Kasumi-1 (cell line): Measurements from ENCODE around the gene KRT84.
"Not testable (repeated sequence)": the region's sequence is repeated elsewhere in the genome, so short reads cannot be mapped to it uniquely, and the experiment has no call there.

ENCODE experiments used
- DNase-seq, 2 experiments: peaks; one replicate each; lab custom pipeline; 2025; lab: John Stamatoyannopoulos, UW

Gene KRT84

DNA sequence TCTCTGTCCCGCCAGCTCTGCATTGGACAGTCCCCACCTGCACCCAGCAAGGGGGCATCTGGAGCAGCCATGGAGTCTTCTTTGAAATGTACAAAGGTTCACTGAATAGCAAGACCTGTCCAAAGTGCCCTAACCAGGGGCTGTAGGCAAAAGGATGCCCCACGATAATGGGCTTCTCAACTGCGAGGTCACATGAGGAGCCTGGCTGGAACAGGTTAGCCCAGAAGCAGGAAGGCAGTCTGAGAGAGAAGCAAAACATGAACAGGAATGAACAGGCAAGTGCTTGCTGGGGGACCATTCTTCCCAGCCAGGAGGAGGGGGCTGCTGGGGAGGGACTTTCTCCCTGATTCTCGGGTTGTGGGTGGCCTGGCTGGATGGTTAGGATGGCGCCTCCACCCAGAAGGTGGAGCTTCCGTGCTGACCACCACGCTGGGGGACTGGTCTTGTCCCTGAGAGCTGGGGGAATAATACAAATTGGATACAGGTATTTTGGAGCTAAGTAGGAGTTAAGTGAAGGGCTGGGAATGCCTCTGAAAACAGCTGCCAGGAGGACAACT lies 25.3 kb downstream of the KRT84 start:
- no peak for DNase-seq

DNA sequence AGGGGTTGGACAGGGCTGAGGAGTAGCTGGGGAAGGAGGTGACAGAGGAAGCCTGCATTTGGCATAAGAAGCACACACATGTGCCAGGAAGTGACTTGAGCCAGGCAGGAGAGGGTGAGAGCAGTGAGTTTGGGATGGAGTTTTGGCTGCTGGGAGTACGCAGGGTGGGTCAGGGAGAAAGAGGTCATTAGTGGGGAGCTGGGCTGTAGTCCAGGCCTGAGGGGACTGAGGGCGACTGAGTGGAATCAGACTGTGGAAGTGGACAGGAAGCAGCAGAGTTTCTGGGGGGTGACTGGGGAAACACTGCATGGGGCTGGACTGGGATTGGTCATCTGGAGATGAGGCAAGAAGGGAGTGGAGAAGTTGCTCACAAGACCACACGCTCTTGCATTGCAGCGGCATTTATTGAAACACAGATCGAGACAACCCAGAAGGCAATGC lies 25.8 kb downstream of the KRT84 start:
- no peak for DNase-seq

DNA sequence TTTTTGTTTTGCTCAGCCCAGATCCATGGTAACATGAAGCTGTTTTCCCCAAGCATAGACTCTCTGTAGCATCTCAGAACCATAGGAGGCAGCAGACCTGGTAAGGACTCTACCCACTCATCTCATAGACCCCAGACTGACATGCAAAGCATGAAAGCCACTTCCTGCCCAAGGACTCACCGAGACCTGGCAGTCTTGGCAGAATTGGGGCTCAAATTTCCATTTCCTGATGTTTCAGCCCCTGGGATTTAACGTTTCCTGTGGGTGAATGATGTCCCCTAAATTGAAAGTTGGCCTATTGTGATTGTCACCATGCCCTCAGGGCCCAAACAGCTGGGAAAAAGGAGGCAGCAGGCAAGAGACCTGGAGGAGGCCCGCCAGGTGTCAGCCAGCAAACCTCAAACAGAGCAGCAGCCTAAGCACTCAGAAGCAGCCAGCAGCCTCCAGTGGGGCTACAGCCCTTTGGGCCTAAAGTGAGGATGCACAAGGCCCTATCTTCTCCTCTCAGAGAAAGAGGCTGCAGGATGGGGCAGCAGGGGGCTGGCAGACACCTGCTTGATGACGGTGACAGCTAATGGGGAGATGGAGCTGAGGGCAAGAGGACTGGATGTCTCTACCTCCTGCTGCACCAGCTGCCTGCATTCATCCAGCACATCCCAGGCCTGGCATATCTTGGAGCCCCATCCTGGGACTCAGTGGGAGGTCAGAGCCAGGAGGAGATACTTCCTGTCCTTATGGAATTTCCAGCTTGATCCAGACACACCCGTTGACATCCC lies 26.7 kb downstream of the KRT84 start:
- DNase-seq: no peak

DNA sequence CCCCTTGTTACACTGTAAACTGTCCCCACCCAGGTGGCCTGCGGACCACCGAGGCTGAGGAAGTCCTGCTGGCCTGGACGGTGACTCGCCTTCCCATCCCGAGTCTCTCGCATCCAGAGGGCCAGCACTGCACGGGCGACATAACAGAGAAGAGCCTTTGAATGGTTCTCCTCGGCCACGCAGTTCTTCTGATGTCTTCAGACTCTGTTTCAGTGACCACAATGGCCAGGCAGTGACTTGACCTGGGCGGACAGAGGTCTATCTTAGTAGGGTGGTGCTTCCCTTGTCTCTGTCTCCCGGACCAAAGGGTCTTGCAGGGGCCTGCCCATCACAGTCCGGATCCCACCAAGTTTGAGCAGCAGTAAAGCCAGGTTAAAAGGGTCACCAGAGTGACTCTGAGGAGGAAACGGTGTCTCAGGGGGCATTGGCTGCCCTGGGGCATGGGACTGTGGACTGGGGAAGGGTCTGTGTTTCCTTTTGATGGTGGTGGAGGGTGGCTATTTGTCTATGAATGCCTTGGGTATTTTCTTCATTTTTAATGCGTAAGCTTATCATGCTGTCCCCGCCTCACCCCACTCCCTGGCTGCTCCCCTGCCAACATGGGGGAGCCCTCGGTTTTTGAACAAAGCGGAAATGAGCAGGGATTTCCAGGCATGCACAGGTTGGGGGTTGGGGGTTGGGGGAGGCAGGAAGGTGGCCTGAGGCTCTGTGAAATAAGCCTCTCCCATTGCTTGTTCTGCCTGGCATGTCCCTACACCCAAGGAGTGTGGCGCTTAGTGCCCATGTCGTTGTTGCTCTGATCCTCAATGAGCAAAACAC lies 28.5 kb downstream of the KRT84 start:
- DNase-seq: no peak

DNA sequence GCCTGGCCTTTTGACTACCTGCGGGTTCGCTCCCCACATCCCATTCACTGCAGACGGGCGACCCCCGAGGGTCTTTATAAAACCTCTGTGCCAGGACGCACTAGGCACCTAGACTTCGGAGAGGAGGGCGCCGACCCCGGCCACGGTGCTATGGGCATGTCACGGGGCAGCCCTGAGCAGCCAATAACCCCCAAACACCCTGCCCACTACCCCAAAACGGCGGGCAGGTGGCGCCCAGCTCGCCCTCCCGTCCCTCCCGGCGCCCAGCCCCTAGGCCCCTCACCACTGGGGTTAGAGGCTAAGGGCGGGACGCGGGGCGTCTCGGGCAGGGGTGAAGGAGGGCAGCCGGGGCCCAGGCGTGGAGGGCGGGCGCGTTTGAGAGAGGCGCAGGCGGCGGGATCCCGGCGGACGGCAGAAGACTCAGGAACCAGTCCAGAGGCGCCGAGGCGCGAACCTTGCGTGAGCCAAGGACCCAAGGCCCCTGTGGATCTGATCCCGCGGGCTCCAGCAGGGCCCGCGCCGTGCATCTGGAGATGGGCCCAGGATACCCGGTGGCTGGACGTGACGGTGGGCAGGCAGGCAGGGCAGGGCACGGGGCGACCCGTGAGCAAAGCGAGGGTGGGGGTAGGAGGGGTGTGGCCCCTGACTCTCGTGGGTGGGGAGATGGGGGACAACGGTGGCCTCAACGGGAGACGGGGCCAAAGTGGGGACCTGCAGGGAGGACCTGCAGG lies 29.3 kb downstream of the KRT84 start:
- no peak for DNase-seq

DNA sequence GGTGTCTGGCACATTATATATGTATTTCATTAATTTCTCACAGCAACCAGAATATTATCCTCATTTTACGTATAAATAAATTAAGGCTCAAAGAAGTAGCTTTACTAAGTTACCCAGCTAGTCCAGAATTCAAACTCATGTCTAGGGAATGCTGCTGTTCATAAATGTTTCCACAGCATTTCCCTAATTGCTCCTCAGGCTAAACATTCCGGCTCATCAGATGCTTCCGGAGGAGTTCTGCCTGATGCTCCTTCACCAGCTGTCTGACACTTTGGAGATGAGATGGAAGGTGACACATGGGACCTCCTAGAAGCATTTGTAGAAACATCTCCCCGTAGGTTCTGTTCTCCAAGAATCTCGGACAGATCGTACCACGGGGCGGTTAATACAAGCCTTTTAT lies 30.3 kb downstream of the KRT84 start:
- DNase-seq: no peak

DNA sequence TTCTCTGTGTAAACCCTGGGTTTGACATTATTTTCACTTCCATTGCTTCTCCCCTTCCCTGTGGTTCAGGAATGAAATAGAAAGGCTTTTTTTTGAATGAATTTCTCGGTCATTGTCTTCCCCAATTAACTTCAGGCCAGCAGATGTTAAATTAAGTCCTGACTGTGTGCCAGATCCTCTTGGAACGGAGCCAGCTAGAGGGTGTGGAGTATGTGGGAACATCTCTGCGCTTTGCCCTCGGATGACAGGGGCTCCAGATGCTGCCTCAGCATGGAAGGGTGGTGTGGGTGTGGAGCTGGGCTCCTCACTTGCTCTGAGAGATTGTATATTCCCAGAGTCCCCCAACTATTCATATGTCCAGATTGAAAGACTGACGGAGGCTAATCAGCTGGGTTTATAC lies 31.3 kb downstream of the KRT84 start:
- no peak for DNase-seq

DNA sequence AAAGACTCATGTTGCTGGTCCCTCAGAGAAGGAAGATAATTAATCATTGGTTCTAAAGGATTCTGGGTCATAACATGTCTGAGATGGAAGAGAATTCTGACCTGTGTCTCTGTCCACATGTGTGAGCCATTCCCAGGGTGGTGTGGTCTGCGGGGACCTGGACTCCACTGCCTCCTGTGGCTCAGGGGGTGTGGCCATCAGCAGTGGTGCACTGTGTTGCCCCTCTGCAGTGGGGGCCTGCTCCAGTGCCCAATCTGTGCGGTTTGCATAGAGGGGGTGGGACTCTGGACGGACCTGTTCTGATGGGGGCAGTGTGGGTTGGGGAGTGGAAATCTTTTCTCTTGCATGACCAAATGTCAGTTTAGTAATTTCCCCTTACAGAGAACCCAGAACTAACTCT lies 31.7 kb downstream of the KRT84 start:
- DNase-seq: no peak

DNA sequence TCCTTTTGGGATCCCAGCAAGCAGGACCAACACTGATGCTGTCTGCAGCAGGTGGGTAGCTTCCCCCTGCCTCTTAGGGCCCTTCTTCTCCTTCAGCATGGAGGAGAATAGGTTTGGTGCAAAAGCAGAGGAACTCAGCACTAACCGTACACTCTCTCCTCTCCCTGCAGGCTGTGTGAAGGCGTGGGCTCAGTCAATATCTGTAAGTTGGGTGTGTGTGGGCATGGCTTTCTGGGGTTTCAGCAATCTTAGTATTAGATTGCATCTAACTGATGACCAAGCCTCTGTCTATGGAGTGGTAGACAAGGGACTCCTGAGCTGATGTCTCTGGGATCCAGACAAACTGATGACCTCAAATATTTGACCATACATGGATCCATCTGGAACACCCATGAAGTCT lies 32.5 kb downstream of the KRT84 start:
- DNase-seq: no peak

DNA sequence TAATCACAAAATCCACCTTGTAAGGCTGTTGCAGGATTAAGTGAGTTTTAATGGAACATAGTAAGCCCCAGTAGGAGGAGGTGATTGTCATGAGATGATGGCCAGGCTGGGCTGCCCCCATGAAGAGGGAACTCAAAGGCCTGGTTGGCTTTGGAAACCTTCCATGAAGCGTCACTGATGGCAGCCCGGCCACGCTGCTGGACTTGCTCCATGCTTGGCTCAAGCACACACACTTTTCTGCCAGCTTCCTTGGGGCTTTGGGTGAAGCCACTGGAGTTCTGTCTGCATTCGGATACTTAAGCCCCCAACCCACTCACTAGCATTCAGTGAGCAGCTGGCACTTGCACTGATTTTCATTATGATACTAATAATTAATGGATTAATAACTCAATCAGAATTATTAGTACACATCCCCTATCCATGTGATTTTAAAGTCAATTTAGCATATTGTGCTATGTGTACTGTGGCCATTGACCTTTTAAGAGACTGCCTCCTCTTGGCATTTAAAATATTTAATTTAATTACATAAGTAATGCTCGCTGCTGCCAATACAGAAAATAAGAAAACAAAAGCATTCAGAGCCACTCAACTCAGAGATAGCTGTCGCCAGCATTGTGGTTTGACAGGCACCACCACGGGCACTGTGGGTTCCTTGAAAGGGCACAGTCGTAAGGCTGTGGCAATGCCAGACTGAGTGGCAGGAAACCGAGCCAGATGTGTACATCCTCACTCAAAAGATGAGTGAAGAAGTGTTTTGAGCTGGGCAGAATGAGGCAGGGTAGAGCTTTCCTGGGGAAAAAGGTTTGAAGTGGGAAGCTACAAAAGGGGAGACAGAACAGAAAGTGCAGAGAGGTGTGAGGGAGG lies 34.0 kb downstream of the KRT84 start:
- no peak for DNase-seq

DNA sequence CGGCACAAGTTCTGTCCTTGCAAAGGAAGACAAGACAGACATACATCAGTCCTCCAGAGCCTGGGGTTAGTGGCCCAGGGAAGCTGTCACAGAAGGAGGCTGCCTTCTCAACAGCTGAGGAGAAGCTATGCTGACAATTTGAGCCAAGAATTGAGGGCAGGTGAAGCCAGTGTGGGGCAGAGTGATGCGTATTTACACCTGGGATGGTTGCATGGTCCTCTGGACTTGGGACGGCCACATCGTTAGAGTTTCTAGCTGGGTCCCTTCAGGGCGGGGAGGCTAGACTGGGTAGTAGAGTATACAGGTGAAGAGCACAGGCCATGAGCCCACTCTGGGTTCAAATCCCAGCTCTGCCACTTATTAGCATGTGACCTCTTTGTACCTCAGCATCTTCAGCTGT lies 34.7 kb downstream of the KRT84 start:
- DNase-seq: no peak

DNA sequence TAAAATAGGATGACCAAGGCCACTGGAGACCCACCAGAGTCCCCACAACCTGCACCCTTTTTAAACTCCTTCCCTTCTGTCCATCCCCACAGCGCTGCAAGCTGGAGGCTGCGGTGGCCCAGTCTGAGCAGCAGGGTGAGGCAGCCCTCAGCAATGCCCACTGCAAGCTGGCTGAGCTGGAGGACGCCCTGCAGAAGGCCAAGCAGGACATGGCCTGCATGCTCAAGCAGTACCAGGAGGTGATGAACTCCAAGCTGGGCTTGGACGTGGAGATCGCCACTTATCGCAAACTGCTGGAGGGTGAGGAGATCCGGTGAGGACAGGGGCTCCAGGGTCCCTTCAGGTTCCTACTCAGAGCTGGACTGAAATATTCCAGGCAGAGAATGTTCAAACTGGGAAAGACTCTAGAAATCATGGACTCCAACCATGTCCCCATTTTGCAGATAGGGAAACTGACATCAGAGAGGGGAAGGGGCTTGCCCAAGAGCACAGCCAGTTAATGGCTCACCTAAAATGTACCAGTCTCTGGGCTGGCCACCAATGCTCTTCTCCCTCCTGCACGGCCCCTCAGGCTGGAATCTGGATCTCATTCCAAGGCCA lies 35.3 kb downstream of the KRT84 start:
- DNase-seq: no peak

DNA sequence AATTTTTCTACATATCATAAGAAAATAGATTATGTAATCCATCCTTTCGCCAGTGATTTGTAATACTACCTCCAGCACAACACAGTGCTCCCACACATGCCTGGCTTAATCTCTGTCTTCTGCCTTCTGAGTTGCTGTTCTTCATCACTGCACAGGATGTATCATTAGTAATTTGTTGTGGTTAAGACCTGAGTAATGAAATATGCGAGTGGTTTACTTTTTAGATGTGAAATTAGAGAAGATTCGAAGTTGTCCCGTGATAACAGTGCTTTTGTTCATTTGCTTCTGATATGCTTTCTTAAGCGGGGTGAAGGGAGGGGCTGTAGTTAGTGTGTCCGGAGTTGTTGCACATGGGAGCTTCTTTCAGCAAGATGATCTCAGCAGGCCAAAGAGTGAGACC lies 36.3 kb downstream of the KRT84 start:
- DNase-seq: no peak

DNA sequence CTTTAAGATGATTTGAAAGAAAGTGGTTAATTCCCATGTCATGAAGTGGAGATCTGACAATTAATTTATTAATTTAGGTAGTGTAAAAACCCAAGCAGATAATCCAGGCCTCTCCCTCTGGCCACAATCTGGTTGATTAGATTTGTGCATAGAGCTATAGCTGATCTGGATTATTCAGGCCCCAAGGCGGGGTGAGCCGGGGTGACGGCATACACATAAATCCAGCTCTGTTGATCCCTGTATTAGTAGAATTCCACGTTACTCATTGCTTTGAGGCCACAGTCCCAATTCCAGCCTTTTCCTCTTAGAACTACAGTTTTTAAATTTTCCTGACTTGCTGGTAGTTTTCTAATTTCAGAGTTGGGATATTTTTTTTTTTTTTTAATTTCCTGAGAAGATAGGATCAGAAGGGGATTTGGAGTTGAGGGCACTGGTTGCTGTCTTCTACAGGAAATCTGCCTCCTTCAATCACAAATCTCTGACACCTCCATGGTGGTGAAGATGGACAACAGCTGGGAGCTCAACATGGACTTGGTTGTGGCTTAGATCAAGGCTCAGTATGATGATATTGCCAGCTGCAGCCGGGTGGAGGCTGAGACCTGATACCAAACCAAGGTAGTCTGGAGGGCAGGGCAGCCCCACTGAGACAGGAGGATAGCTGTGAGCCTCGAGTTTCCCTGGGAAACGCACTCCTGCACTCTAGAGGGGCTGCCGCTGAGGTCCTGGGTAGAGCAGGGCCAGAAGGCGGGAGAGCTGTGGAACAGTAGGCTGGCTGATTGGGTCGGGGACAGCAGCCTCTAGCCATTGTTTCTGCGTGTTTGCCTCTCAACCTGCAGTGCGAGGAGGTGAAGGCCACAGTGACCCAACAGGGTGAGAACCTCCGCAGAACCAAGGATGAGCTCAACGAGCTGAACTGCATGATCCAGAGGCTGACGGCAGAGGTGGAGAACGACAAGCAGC lies 37.6 kb downstream of the KRT84 start:
- DNase-seq: no peak

DNA sequence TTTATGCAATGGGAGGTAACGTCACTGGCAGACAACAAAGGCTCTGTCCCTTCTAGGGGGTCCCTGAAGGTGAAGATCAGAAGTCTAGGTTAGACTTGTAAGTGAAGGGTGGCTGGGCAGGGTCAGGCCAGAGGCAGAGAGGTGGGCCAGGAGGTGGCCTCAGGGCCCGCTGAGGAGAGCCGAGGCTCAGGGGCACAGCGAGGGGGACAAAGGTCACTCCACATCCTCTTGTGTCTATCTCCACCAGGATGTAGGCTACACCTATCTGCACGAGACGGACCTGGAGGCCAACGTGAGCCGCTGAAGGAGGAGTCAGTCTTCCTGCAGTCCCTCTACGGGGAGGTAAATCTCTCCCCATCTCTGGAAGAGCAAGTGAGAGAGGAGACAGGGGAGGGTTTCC lies 38.4 kb downstream of the KRT84 start:
- no peak for DNase-seq

DNA sequence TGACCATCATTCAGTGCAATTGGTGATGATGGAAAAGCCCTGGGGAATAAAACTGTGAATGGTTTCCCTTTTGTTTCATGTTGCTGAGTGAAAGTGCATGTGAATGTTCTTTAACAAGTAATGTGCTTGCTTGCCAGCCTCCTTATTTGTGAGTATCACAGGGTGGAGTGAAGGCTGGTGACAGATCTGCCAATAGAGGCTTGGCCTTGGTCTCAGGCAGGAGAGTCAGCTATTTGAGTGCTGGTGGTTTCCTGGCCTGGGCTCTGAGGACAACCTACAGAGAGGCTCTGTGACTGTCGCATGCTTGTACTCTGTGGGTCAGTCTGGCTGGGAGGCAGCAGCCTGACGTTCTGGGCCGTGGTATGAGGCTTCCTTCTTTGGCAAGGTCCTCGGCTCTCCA lies 38.9 kb downstream of the KRT84 start:
- DNase-seq: no peak

DNA sequence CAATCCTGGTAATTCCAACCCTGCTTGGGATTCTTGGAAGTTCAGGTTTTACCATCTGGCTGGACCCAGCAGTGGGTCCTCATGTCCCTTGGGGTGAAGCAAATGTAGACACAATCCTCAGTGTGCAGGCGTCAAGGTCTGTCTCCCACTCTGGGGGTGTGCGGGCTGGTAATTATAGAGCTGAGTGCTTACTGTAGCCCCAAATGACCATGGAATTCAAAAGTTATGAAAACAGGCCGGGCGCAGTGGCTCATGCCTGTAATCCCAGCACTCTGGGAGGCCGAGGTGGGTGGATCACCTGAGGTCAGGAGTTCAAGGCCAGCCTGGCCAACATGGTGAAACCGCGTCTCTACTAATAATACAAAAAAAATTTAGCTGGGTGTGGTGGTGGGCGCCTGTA lies 40.4 kb downstream of the KRT84 start:
- not testable (repeated sequence) for DNase-seq

DNA sequence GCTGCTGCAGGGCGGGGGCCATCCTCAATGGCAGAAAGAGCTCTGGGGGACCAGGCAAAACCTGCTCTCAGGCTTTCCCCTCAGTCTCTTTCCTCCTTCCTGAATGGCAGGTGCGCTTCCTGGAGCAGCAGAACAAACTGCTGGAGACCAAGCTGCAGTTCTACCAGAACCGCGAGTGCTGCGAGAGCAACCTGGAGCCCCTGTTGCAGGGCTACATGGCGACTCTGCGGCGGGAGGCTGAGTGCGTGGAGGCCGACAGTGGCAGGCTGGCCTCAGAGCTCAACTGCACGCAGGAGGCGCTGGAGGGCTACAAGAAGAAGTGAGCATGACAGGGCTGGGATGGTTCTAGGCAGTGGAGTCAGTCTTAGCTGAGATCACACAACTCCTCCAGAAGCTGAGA lies 41.3 kb downstream of the KRT84 start:
- DNase-seq: no peak

DNA sequence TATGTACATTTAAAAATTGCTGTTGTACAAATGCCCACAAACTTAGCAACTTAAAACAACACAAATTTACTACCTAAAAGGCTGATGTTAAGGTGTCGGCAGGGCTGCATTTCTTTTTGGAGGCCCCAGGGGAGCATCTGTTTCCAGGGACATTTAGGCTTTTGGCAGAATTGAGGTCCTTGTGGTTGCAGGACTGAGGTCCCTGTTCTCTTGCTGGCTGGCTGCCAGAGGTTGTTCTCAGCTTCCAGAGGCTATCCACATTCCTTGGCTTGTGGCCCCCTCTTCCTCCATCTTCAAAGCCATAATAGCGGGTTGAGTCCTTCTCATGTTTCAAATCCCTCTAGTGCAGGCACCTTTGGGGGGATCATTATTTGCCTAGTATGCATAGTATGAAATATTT lies 41.9 kb downstream of the KRT84 start:
- DNase-seq: no peak
